Activated naive CD4-positive, alpha-beta T cell treated with anti-CD3 and anti-CD28 coated beads, Interleukin-2, amount 50 U/mL, for 72 hours (primary cell): Measurements from ENCODE around the gene WASF3. TPM values are rescaled to one million over a fixed set of nuclear protein-coding genes. Genes with fewer than 3 reads are reported as not detected.

ENCODE experiments used
- ATAC-seq, 2 donors: fragments of 150-1000 bp; cut with Tn5 transposase; 2 replicates each; pipeline ENCODE4 v1.10.0; 2021; ENCODE audit warnings: mild to moderate bottlenecking in 2 of 2, moderate library complexity in 2 of 2
- DNase-seq, 2 donors: peaks; one replicate each; pipeline ENCODE4 v3.0.0; 2021 to 2022; ENCODE audit warnings: low spot score in 2 of 2
- H3K27ac Mint-ChIP-seq, 2 donors: one replicate each; pipeline ENCODE4 v1.8.0; 2022; ENCODE audit warnings: mild to moderate bottlenecking in 2 of 2, mixed read lengths in 2 of 2
- H3K36me3 Mint-ChIP-seq, 2 donors: one replicate each; pipeline ENCODE4 v1.8.0; 2022; ENCODE audit warnings: mixed read lengths in 2 of 2
- H3K9me3 Mint-ChIP-seq, 2 donors: one replicate each; pipeline ENCODE4 v1.8.0; 2022; ENCODE audit warnings: mixed read lengths in 2 of 2
- total RNA-seq, 2 donors: library from RNA; stranded (reverse); gene quantifications; one replicate each; pipeline ENCODE4 v1.2.3, GENCODE V29; 2022

Gene WASF3
- total RNA-seq, 2 donors from 2014 or later, result 0.11 to 0.41 TPM

DNA sequence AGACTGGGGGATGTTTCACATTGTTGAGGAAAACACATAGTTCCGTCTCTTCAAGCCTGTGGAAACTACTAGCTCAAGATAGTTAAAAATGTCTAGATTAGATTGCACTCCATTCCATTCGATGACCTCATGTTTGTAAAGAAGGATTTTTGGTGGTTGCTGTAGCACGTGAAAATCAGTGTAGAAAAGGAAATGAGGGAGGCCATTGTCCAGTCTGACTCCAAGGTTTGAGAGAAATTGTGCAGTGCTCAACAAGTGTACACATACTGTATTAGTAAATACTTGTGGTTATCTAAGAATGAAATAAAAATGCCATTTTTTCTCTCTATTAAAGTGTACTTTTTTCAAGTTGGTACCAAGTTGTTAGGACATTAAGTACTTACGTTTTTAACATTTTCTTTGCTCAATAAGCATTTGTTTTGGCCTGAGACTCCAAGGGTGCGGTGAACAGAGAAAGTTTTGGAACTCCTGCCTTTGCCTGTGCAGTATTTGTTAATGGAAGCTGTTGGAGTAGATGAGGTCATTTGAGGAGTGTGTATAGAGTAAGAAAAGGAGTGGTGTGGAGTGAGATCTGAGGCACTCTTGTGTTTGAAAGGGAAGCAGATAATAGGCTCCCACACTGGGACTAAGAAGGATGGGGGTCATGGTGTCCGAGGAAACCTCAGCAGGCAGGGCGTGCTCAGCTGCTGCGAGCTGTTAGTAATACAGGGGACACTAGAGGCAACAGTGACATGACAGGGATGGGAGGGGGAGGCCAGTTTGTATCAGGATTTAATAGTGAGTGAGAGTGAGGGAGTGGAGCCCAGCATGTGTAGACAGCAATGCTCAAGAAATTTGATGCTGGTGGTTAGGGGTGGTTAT is 4.4 kb downstream of the WASF3 start:
- no peak overlapping the region for H3K27ac Mint-ChIP-seq
- no peak for DNase-seq
- no peaks in the 10 kb centered on the region for H3K9me3 Mint-ChIP-seq
- peaks cover 2 to 7% of the 10 kb centered on the region in 2 donors for H3K36me3 Mint-ChIP-seq
- no peak for ATAC-seq

DNA sequence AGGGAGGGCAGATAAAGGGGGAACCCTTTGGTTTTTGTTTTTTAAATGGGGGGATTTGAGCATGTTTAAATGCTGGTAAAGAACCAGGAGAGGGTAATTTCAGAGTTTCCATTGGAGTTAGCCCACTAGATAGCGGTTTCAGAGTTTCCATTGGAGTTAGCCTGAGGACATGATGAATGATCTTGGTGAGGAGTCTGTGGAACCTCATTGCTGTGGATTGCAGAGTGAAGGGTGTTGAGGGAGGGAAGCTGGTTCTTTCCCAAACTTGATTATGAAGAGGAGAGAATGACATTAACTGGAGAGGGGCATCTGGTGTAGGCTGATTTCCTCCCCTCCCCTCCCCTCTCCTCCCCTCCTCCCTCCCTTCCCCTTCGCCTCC is 5.0 kb downstream of the WASF3 start:
- Mint-ChIP-seq H3K27ac (no peak overlapping the region), H3K36me3 (peaks cover 0 to 7% of the 10 kb centered on the region in 2 donors), H3K9me3 (no peaks in the 10 kb centered on the region)
- no peak for ATAC-seq
- no peak for DNase-seq

DNA sequence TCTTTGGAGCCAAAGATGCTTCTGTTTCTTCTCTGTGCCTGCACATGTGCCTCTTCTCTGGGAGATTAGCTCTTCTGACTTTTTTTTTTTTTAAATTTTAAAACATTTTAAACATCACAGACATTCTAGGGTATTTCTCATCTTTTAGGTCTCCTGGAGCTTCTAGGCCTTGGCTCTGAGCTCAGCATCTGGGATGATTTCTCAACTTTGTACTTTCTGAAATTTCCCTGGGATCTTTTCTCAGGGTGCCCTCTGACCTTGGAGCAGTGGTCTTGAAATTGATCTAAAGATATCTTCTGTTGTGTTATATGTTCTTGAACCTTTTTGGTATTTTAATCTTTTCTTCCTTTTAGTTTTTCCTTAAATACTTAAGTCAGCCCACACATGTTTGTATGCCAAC is 6.2 kb downstream of the WASF3 start:
- no peak for DNase-seq
- H3K36me3 Mint-ChIP-seq, result peaks cover 0 to 4% of the 10 kb centered on the region in 2 donors
- no peak overlapping the region for H3K27ac Mint-ChIP-seq
- no peak for ATAC-seq
- no peaks in the 10 kb centered on the region for H3K9me3 Mint-ChIP-seq

DNA sequence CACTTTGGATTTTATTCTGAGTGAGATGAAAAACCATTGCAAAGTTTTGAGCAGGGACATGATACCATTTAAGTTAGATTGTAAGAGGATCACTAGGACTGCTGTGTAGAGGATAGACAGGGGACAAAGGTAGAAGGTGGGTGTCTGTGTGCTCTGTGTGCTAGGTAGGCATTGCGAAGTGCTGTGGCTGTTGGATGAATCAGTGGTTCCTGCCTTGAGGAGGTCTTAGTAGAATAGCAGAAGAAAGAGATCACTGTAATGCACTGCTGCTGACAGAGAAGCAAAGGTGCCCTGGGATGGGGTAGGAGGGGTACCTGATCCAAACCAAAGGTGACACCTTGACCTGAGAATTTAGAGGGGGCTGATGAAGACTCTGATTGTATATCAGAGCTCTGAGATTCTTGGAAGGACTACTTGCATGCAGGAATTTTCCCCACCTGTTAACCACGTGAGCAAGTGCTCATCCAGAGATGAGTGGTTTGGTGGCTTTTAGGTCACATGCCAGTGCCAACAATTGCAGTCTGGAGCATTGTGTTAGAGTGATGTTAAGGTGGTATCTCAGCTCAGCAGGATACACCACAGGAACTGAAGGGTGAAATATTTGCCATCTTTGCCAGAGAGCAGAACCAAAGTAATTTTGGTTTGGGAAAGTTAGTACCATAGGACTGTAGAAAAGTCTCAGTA is 10.8 kb downstream of the WASF3 start:
- Mint-ChIP-seq H3K36me3 (no peaks in the 10 kb centered on the region), H3K9me3 (no peaks in the 10 kb centered on the region), H3K27ac (no peak overlapping the region)
- ATAC-seq, result no peak
- DNase-seq, result no peak

DNA sequence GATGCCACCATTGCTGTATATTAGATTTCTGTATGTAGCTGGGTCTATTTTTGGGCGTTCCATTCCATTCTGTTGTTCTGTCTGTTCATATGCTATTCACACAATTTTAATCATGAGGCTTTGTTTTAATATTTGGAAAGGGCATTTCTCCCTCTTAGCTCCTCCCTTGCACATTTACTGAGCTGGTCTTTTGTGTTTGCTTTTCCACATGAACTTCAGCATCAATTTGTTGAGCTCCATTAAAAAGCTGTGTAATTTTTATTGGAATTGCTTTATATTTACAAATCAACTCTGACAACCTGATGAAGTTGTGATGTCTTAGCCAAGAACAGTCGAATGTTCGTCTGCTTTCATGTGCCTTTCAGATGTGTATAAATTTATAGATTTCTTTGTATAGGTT is 14.0 kb downstream of the WASF3 start:
- DNase-seq (no peak), ATAC-seq (no peak)
- Mint-ChIP-seq H3K27ac (no peak overlapping the region), H3K36me3 (no peaks in the 10 kb centered on the region), H3K9me3 (peaks cover 4% of the 10 kb centered on the region in 2 donors)

DNA sequence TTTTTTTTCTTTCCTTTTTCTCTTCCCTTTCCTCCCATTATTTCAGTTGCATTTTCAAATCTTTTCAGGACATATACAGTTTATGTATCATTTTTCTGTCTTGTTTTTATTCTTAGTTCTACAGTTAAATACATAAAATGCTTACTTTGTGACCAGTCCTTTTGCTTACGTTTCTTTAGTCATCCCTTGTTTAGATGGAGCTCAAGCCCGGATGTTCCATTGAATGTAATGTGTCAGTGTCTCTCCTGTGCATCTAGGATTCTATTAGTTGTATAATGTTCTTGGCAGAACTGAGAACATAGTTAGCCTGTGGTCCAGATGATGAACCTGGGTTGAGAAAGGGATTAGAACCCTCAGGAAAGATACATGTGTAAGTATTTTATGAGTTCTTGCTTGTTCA is 17.8 kb downstream of the WASF3 start:
- Mint-ChIP-seq H3K36me3 (peaks cover 0 to 9% of the 10 kb centered on the region in 2 donors), H3K27ac (no peak overlapping the region), H3K9me3 (peaks cover 9% of the 10 kb centered on the region in 2 donors)
- DNase-seq (no peak), ATAC-seq (no peak)

DNA sequence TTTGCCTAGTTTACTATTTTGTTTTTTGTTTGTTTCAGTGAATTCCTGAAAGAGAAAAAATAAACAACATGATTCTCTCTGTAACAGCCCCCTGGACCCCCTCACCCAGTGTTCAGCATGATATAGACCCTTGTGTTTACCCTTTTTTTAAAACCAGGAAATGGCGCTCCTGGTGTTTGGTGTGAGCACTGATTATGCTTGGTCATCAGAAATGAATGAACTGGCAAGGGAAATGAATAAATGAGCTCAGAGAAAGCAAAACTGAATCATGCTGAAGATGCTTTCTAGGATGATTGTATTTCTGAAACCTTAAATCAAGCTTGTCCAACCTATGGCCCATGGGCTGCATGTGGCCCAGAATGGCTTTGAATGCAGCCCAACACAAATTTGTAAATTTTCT is 22.1 kb downstream of the WASF3 start:
- DNase-seq (no peak), ATAC-seq (no peak)
- Mint-ChIP-seq H3K36me3 (peaks cover 0 to 9% of the 10 kb centered on the region in 2 donors), H3K27ac (no peak overlapping the region), H3K9me3 (peaks cover 9% of the 10 kb centered on the region in 2 donors)

DNA sequence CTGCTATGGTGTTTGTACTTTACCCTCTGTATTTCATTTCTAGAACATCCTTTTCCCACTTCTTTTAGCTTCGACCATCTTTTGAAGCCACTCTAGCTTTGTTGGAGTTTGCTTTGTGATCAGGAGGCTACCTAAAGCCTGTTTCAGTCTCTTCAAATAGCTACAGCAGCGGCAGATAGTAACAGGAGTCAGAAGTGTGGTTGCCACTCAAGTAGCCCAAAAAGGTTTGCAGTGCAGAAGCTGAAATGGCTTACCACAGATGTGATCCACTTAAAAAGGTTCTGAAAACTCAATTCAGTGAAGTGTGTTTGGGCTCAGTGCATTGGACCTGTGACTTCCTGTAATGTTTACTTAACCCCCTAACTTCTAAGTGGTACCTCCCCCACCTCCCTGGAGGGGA is 26.2 kb downstream of the WASF3 start:
- Mint-ChIP-seq H3K27ac (no peak overlapping the region), H3K36me3 (peaks cover 0 to 2% of the 10 kb centered on the region in 2 donors), H3K9me3 (peaks cover under 1 to 1% of the 10 kb centered on the region in 2 donors)
- no peak for ATAC-seq
- no peak for DNase-seq

DNA sequence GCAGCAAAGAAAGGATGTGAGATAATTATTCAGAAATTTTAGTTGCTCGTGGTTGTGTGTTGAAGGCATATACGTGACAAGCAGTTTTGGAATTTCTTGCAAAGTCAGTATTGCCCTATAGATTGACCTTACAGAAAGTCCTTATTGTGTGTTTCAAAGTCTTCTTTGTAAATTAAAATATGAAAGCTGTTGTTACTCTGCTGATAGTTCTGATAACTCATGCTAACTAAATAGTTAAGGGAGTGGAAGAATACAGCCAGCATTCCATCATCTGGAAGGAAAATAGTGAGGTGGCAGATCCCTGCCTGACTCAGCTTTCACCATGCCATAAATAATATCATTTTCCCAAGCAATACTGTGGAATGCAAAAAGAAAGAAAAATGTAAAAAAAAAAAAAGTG is 27.2 kb downstream of the WASF3 start:
- H3K9me3 Mint-ChIP-seq, result no peaks in the 10 kb centered on the region
- H3K27ac Mint-ChIP-seq, result no peak overlapping the region
- ATAC-seq (no peak), DNase-seq (no peak)
- no peaks in the 10 kb centered on the region for H3K36me3 Mint-ChIP-seq

DNA sequence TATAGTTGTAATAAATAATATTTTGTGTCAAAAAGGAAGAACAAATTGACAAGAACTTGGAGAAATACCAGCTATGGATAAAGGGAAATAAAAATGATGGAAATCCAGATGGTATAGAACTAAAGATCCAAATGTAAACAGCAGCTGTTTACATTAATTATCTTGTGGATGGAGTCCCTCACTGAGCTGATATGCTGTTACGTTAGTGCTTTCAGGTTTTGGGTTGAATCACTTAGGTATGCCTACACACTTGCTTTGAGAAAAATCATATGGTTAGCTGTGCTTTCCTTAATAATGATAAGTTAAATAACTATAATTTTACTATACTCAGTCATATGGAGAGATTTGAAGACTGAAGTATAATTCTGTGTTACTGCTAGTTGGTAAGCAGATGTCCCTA is 27.7 kb downstream of the WASF3 start:
- Mint-ChIP-seq H3K36me3 (no peaks in the 10 kb centered on the region), H3K27ac (no peak overlapping the region), H3K9me3 (no peaks in the 10 kb centered on the region)
- DNase-seq (no peak), ATAC-seq (no peak)

DNA sequence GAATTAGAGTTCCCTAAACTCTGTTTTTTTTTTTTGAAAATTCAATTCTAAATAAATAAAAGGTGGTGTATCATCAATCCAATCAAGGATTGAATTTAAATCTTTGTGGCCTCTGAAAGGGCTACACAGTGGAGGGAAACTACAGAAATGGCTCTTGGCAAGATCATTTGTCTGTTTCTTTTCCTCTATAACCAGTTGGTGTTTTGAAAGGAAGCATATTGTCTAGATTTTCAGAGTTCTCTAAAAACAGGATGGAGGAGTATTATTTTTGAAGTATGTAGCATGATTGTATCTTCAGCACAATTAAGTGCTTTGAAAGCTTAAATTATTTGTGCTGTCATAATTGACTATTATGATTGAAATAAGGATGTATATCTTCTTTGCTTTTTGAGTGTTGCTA is 29.8 kb downstream of the WASF3 start:
- H3K9me3 Mint-ChIP-seq, result no peaks in the 10 kb centered on the region
- ATAC-seq (no peak), DNase-seq (no peak)
- H3K27ac Mint-ChIP-seq, result no peak overlapping the region
- no peaks in the 10 kb centered on the region for H3K36me3 Mint-ChIP-seq

DNA sequence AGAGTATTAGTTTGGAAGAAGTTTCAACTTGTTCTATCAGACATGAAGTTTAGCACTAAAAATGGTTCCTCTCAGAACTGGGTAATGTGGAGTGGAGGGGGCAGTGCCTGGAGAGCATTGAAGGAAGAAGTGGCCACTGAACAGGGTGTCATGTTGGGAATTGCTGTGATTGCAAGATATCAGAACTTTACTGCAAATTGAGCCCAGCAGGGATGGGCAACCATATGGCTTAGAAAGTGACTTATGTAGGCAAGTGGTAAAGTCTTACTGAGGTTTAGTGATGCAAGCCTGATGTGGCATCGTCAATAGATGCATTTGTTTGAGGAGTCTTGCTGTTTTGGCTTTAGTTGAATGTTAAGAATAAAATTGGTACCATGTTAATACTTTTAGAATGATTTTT is 31.7 kb downstream of the WASF3 start:
- H3K9me3 Mint-ChIP-seq, result no peaks in the 10 kb centered on the region
- ATAC-seq (no peak), DNase-seq (no peak)
- H3K36me3 Mint-ChIP-seq, result no peaks in the 10 kb centered on the region
- no peak overlapping the region for H3K27ac Mint-ChIP-seq

DNA sequence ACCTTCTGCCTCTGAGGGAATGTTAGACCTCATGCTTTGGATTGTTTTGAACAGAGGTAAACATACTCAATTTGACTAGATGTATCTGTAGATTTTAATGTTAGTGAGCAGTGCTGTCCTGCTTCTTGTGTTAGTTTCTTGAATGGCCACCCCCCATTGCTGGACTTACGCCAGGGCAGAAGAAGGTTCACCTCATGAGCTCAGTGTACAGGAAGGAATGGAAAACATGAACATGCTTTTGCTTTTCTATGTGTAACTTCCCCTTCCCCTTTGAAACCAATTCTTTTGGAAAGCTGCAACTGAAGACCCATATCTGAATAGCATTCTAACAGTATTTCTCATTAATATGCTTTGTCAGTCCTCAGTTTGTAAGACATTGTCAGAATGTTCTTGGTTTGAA is 32.3 kb downstream of the WASF3 start:
- no peak for DNase-seq
- Mint-ChIP-seq H3K36me3 (no peaks in the 10 kb centered on the region), H3K27ac (no peak overlapping the region), H3K9me3 (no peaks in the 10 kb centered on the region)
- ATAC-seq, result no peak

DNA sequence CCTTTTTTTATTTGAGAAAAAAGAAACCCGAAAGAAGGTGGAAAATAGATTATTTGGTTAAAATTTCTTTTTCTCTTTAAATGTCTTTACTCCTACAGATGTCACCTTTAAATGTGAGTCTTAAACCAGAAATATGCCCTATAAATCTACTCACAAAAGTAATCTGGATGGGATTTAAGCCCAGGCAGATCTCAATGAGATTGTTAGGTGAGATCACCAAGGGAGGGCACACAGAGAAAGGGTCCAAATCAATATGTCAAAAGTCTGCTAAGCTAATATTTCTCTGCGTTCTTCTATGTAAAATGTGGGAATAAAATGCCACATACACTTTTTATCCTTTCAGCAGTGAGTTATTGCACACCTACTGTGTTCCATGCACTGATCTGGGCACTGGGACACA is 32.9 kb downstream of the WASF3 start:
- ATAC-seq (no peak), DNase-seq (no peak)
- no peaks in the 10 kb centered on the region for H3K36me3 Mint-ChIP-seq
- no peaks in the 10 kb centered on the region for H3K9me3 Mint-ChIP-seq
- H3K27ac Mint-ChIP-seq, result no peak overlapping the region

DNA sequence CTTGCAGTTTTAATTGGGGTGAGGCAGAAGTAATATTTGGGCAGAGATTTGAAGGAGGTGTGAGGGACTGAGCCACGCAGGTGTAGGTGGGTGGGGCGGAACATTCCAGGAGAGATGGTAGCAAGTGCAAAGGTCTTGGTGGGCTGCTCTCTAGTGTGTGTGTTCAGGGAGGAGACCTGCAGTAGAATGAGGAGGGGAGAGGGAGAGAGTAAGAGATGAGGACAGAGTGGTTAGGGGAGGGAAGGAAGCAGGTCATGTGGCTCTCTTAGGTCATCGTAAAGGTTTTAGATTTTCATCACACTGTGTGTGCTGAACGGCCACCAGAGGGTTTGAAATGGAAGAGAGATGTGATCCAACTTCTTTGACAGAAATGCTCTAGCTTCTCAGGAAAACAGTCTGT is 33.5 kb downstream of the WASF3 start:
- Mint-ChIP-seq H3K27ac (no peak overlapping the region), H3K9me3 (no peaks in the 10 kb centered on the region), H3K36me3 (no peaks in the 10 kb centered on the region)
- DNase-seq (no peak), ATAC-seq (no peak)

DNA sequence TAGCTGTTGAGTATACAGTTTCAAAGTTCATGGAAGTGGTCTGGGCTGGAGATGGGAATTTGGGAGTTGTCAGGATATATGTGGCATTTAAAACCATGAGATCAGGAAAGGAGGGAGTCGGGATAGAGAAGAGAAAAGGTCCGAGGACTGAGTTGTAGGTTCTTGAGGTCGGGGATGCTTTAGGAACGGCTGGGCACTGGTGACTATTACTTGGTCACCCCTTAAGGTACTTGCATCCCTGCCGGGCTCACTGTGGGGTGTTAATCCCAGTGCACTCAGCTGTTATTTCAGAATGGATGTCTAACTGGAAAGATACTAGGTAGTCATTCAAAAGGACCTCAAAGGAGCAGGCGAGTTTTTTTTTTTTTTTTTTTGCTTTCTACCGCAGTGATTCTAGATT is 34.2 kb downstream of the WASF3 start:
- Mint-ChIP-seq H3K27ac (no peak overlapping the region), H3K9me3 (peaks cover 3% of the 10 kb centered on the region in 2 donors), H3K36me3 (no peaks in the 10 kb centered on the region)
- ATAC-seq (no peak), DNase-seq (no peak)

DNA sequence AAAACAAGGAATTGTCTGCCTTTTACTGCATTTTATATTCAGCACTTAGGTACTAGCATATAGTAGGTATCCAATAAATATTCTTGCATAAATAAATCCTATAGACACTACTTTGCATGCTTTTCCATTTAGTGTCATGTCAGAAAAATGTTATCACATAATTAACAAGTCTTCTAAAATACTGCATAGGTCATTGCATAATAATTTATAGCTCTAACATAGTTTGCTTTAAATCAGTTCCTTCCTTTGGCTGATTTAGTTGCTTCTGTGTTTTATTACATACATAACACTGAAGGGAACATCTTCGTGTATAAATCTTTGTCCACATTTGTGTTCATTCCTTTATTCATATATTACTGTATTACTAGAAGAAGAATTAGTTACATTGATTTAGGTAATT is 36.2 kb downstream of the WASF3 start:
- peaks cover 0 to 9% of the 10 kb centered on the region in 2 donors for H3K36me3 Mint-ChIP-seq
- H3K27ac Mint-ChIP-seq, result no peak overlapping the region
- no peak for ATAC-seq
- H3K9me3 Mint-ChIP-seq, result peaks cover 7 to 9% of the 10 kb centered on the region in 2 donors
- no peak for DNase-seq

DNA sequence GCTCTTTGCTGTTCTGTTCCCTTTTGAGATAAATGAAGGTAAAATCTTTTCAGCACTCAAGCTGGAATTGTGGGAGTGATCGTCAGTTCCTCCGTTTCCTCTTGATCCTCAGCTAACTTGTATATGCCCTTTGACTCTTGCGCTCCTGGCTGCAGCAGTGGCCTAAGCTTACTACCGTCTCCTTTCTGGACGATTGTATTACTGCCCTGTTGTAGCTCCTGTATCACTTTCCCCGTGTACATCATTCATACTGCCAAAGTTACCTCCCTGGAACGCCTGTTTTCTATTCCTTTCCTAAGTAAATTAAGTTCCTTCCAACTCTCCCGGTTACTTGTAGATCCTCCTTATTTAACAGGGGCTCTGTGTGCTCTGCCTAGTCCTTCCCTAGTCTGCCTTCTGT is 36.9 kb downstream of the WASF3 start:
- ATAC-seq, result no peak
- Mint-ChIP-seq H3K27ac (no peak overlapping the region), H3K36me3 (peaks cover 0 to 9% of the 10 kb centered on the region in 2 donors), H3K9me3 (peaks cover 7 to 9% of the 10 kb centered on the region in 2 donors)
- no peak for DNase-seq
